ENCODE results near the gene NDUFAF2.

- TF ChIP-seq CTCF (IDR thresholded peaks at IDR 0.05) = no peak
- no peak for TF ChIP-seq POLR2A (IDR thresholded peaks at IDR 0.05)
- no peak for TF ChIP-seq EP300 (IDR thresholded peaks at IDR 0.05)
These were observed 75.4 kb downstream of the NDUFAF2 start for GRCh38 chr5:61020415-61020814.

Data from gastroesophageal sphincter (tissue), 3 donors.